Dendritic cell treated with granulocyte-macrophage colony-stimulating factor and Interleukin-4, amounts not matched to agents 40 ng/mL and 50 ng/mL, for 4 days (primary cell): ENCODE data around the gene TUFM.
"Not testable (repeated sequence)": the region's sequence is repeated elsewhere in the genome, so short reads cannot be mapped to it uniquely, and the experiment has no call there.

Experiments used
- H3K27ac Mint-ChIP-seq: one replicate; pipeline ENCODE4 v1.8.0; 2022; ENCODE audit warnings: mild to moderate bottlenecking, mixed read lengths
- H3K27me3 Mint-ChIP-seq: one replicate; pipeline ENCODE4 v1.8.0; 2022; ENCODE audit warnings: mild to moderate bottlenecking, mixed read lengths
- H3K36me3 Mint-ChIP-seq: one replicate; pipeline ENCODE4 v1.8.0; 2022; ENCODE audit warnings: low read depth, mixed read lengths
- H3K4me1 Mint-ChIP-seq: one replicate; pipeline ENCODE4 v1.8.0; 2022; ENCODE audit warnings: low read depth, mixed read lengths
- H3K4me3 Mint-ChIP-seq: one replicate; pipeline ENCODE4 v1.8.0; 2022; ENCODE audit warnings: mild to moderate bottlenecking, moderate library complexity, mixed read lengths
- H3K9me3 Mint-ChIP-seq: one replicate; pipeline ENCODE4 v1.8.0; 2022; ENCODE audit warnings: mixed read lengths
- intact Hi-C: fragments of 100-400 bp; cut with micrococcal nuclease; formaldehyde crosslinking; loops from one replicate; pipeline ENCODE4 v1.15.0; 2022

Gene TUFM

GRCh38 chr16:28846080-28846932, at the start of gene TUFM:
TUFM (minus strand) TSS chr16:28846348; CDS start chr16:28846269, 79 bp downstream.
- Mint-ChIP-seq H3K27ac (peak within 1 kb of the TSS; percentile 96), H3K27me3 (no peaks in the 10 kb centered on the region), H3K36me3 (peaks cover 56% of the 10 kb centered on the region), H3K4me3 (peak within 1 kb of the TSS; percentile 96), H3K4me1 (peaks cover 30% of the 10 kb centered on the region), H3K9me3 (no peaks in the 10 kb centered on the region)
- intact Hi-C loops: loop anchor here (1.0 kb wide), 3 partner anchors 17 to 104 kb away; partner anchors contain the start of genes NFATC2IP and SH2B1

DNA sequence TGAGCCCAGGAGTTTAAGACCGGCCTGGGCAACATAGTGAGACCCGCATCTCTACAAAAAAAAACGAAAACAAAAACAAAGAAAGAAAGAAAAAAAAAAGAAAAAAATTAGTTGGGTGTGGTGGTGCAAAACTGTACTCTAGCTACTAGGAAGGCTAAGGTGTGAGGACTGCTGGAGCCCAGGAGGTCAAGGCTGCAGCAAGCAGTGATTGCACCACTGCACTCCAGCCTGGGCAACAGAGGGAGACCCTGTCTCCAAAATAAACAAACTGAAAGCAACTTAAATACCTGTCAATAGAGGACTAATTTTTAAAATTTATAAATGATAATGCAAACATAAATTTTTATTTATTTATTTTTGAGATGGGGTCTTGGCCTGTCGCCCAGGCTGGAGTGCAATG, 49.5 kb upstream of the TUFM start:
- Mint-ChIP-seq H3K4me3 (no peak overlapping the region), H3K27me3 (no peaks in the 10 kb centered on the region), H3K9me3 (no peaks in the 10 kb centered on the region), H3K4me1 (no peaks in the 10 kb centered on the region), H3K27ac (no peak overlapping the region), H3K36me3 (no peaks in the 10 kb centered on the region)
- intact Hi-C loops: no loop called here

DNA sequence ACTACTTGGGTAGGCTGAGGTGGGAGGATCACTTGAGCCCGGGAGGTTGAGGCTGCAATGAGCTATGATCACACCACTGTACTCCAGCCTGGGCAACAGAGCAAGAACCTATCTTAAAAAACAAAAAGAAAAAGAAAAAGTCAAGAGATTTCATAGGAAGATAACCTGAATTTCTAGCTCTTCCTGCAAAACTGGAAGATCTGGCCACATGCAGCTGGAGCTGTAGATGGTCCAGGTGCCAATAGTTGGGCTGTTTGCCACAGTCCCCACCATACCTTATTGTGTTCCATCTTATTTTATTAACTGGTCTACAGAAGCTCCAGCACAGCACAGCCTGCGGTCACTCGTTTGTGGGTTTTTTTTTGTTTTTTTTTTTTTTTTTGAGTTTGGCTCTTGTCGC, 47.1 kb upstream of the TUFM start:
- Mint-ChIP-seq H3K27me3 (no peaks in the 10 kb centered on the region), H3K36me3 (no peaks in the 10 kb centered on the region), H3K27ac (no peak overlapping the region), H3K4me3 (no peak overlapping the region), H3K9me3 (no peaks in the 10 kb centered on the region), H3K4me1 (no peaks in the 10 kb centered on the region)
- intact Hi-C loops: no loop called here

DNA sequence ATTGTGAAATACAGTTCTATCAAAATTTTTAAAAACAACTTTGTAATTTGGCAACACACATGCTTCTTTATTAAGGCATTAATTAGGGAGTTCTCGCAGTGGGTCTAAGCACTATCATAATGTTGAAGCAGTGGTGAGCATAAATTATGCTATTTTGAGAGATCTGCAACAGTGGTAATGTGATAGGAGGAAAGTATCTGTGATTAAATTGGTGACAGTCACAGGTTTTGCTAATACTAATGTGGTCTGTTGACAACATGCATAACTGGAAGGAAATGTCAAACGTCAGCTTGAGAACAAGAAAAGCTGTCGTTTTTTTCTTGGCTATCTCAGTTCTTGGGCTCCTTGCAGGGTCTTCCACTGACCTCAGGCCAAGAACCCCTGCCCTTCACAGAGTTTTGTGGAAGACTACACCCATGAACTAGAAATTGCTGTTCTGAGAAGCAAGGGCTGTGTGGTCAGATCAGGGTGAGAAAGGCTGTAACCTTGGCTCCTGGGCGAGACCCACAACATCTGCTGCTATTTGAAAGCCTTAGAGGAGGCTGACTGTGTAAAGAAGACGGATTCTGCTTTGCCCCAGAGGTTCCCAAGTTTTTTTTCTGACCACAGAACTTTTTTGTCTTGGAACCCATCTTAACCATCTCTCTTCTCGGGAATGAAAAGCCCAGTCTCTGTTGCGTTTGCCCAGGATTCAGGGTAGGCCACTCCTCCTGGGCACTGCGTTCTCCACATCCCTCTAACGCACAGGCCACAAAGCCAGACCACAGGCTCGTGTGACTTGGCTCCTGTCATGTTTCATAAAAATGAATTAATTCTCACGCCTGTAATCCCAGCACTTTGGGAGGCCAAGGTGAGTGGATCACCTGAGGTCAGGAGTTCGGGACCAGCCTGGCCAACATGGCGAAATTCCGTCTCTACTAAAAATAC, 46.1 kb upstream of the TUFM start:
- Mint-ChIP-seq H3K27me3 (no peaks in the 10 kb centered on the region), H3K4me3 (no peak overlapping the region), H3K27ac (no peak overlapping the region), H3K9me3 (no peaks in the 10 kb centered on the region), H3K36me3 (no peaks in the 10 kb centered on the region), H3K4me1 (no peaks in the 10 kb centered on the region)
- intact Hi-C loops: no loop called here

- H3K4me1 Mint-ChIP-seq, H3K27me3 Mint-ChIP-seq, H3K4me3 Mint-ChIP-seq, H3K9me3 Mint-ChIP-seq, H3K27ac Mint-ChIP-seq, H3K36me3 Mint-ChIP-seq, intact Hi-C loops: not testable (repeated sequence)
Measured at GRCh38 chr16:28890355-28890754, 44.2 kb upstream of the TUFM start.

DNA sequence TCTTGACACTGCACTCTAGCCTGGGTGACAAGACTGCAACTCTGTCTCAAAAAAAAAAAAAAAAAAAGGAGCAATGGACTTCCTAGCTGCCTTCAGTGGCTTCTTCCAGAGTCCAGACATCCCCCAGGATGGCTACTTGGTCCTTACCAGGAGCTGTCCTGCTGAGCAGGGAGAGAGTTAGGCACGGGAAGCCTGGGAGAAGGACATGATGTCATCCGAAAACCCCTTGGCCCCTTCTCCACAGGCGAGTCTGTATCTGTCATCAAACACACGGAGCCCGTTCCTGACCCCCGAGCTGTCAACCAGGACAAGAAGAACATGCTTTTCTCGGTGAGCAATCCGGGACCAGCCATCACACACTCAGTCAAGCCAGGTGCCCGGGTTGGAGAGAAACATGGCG, 40.8 kb upstream of the TUFM start:
- Mint-ChIP-seq H3K4me1 (no peaks in the 10 kb centered on the region), H3K36me3 (no peaks in the 10 kb centered on the region), H3K27me3 (peaks cover 7% of the 10 kb centered on the region), H3K9me3 (no peaks in the 10 kb centered on the region), H3K4me3 (no peak overlapping the region), H3K27ac (no peak overlapping the region)
- intact Hi-C loops: no loop called here

GRCh38 chr16:28884045-28884444, 37.9 kb upstream of the TUFM start:
- no peak overlapping the region for H3K4me3 Mint-ChIP-seq
- H3K27me3 Mint-ChIP-seq: peaks cover 26% of the 10 kb centered on the region
- no peak overlapping the region for H3K27ac Mint-ChIP-seq
- intact Hi-C loops: no loop called here
- H3K36me3 Mint-ChIP-seq: no peaks in the 10 kb centered on the region
- peaks cover 17% of the 10 kb centered on the region for H3K4me1 Mint-ChIP-seq
- no peaks in the 10 kb centered on the region for H3K9me3 Mint-ChIP-seq

GRCh38 chr16:28883221-28883996, 37.3 kb upstream of the TUFM start:
- Mint-ChIP-seq H3K27me3 (peaks cover 31% of the 10 kb centered on the region), H3K4me3 (no peak overlapping the region), H3K4me1 (peaks cover 19% of the 10 kb centered on the region), H3K27ac (no peak overlapping the region), H3K9me3 (no peaks in the 10 kb centered on the region), H3K36me3 (no peaks in the 10 kb centered on the region)
- intact Hi-C loops: no loop called here

DNA sequence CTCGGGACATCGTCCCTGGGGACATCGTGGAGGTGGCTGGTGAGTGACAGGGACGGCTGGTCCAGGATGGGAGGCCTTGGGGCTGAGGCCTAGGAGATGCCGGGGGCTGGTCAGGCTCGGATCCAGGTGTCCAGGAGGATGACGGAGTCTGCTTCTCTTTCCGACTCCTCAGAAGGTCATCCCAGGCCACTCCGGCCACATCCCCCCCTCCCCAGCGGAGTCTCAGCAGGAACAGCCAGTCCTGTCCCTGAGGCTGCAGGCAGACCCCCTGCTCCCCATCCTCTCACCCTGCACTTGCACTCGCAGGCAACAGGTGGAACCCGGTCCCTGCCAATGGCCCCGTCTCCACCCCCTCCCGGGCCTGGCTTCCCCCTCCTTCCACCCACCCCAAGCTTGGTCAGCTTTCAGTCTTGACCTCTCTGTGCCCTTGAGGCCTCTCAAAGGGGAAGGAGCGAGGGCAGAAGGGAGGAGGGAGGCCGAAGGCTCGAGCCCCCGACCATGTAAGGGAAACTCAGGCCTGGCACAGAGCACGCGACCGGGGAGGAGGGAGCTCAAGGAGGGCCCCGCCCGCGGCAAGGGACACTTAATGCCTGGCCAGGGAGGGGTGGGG, 36.5 kb upstream of the TUFM start:
- H3K27me3 Mint-ChIP-seq: peaks cover 37% of the 10 kb centered on the region
- no peaks in the 10 kb centered on the region for H3K36me3 Mint-ChIP-seq
- peaks cover 19% of the 10 kb centered on the region for H3K4me1 Mint-ChIP-seq
- H3K27ac Mint-ChIP-seq: no peak overlapping the region
- intact Hi-C loops: no loop called here
- no peak overlapping the region for H3K4me3 Mint-ChIP-seq
- no peaks in the 10 kb centered on the region for H3K9me3 Mint-ChIP-seq

DNA sequence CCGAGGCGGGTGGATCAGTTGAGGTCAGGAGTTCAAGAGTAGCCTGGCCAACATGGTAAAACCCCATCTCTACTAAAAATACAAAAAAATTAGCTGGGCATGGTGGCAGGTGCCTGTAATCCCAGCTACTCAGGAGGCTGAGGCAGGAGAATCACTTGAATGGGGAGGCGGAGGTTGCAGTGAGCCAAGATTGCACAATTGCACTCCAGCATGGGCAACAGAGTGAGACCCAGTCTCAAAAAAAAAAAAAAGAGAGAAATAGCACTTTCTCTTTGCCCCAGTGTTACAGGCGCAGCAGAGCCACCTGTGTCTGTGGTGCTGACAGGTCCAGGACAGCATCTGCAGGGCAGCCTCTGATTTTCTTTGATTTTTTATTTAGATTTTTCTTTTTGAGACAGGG, 35.4 kb upstream of the TUFM start:
- Mint-ChIP-seq H3K27me3 (peaks cover 38% of the 10 kb centered on the region), H3K4me1 (peaks cover 28% of the 10 kb centered on the region)
- H3K36me3 Mint-ChIP-seq, H3K27ac Mint-ChIP-seq, intact Hi-C loops, H3K4me3 Mint-ChIP-seq, H3K9me3 Mint-ChIP-seq: not testable (repeated sequence)

- Mint-ChIP-seq H3K9me3 (no peaks in the 10 kb centered on the region), H3K36me3 (peaks cover 6% of the 10 kb centered on the region), H3K27ac (no peak overlapping the region), H3K4me3 (peak overlapping the region; percentile 33), H3K27me3 (peaks cover 38% of the 10 kb centered on the region), H3K4me1 (peaks cover 34% of the 10 kb centered on the region)
- intact Hi-C loops: no loop called here
Measured at GRCh38 chr16:28880955-28881354, 34.8 kb upstream of the TUFM start.

GRCh38 chr16:28880589-28880915, 34.4 kb upstream of the TUFM start:
- intact Hi-C loops: no loop called here
- Mint-ChIP-seq H3K36me3 (peaks cover 8% of the 10 kb centered on the region), H3K27me3 (peaks cover 38% of the 10 kb centered on the region), H3K9me3 (no peaks in the 10 kb centered on the region), H3K4me1 (peaks cover 34% of the 10 kb centered on the region), H3K4me3 (peak overlapping the region; percentile 76), H3K27ac (no peak overlapping the region)

DNA sequence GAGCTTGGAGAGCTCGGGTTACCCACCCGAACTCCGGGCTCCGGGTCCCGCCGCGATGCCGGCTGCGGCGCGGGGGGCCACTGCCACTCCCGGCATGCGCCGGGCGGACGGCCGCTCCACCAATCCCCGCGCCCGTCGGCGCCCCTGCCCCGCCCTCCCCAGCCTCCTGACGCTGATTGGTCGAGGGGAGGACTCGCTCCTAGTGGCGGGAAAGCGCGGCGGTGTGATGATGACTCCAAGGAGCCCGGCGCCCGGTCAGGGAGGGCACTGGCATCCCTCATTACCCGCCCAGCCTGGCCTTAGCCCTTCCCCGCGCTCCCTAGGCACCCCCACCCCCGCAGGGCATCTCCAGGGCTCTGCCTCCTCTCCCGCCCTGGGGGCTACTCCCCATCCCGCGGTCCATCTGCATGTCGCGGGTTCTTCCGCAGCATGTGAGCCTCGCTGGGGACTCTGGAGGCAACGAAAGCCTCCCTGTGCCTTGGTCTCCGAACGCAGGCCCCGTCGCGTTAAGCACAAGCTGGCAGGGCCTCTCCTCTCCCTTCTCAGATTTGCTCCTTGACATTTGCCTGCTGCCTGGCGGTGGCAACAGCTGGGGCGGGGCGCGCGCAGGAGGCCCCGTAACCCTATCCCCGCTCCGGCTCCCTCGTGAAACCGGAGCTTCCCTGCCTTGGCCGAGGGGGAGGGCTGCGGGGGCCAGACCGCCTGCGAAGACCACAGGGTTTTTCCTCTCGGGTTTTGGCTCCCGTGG, 33.9 kb upstream of the TUFM start:
- Mint-ChIP-seq H3K4me1 (peaks cover 34% of the 10 kb centered on the region), H3K36me3 (peaks cover 13% of the 10 kb centered on the region), H3K27ac (peak overlapping the region; percentile 50), H3K4me3 (peak overlapping the region; percentile 76), H3K27me3 (peaks cover 38% of the 10 kb centered on the region), H3K9me3 (no peaks in the 10 kb centered on the region)
- intact Hi-C loops: no loop called here
